Measurements from ENCODE around the gene TSPAN14. TPM values are rescaled to one million over a fixed set of nuclear protein-coding genes. Genes with fewer than 3 reads are reported as not detected.

TSPAN14 gene
- total RNA-seq, 4 donors from 2014 or later: 56.1 to 105 (median 83.1) TPM

GRCh38 chr10:80581469-80581835 is 127.3 kb downstream of the TSPAN14 start:
- no peak for TF ChIP-seq CTCF (IDR thresholded peaks at IDR 0.05; ENCODE audit: low read depth)

- TF ChIP-seq CTCF (IDR thresholded peaks at IDR 0.05; ENCODE audit: low read depth): no peak
These were observed 128.3 kb downstream of the TSPAN14 start for GRCh38 chr10:80582286-80582960.

Other genes with a start within 250 kb of the TSPAN14 start
- 100 to 1,000 TPM; 119 to 171 (median 140) TPM for gene ANXA11, start 248.8 kb upstream of the TSPAN14 start, total RNA-seq
- gene MAT1A, start 164.7 kb upstream of the TSPAN14 start, total RNA-seq: not detected
- not detected for gene DYDC1, start 97.6 kb upstream of the TSPAN14 start, total RNA-seq
- gene DYDC2, start 97.5 kb upstream of the TSPAN14 start, total RNA-seq: not detected
- 100 to 1,000 TPM; 254 to 775 (median 498) TPM for gene PRXL2A, start 45.8 kb upstream of the TSPAN14 start, total RNA-seq
- under 1 TPM in 2 of 4 donors, not detected in 2; 0.34 to 0.49 TPM for gene SH2D4B, start 83.6 kb downstream of the TSPAN14 start, total RNA-seq

Measured in subcutaneous adipose tissue (tissue), 4 donors.